Omental fat pad (tissue), 4 donors: ENCODE measurements around the gene MEN1. TPM values are rescaled to one million over a fixed set of nuclear protein-coding genes. Genes with fewer than 3 reads are reported as not detected.

ENCODE experiments used
- ATAC-seq: fragments of 150-250 bp; one replicate; pipeline ENCODE4 v1.9.1; 2016; ENCODE audit warnings: mild to moderate bottlenecking, moderate library complexity; ENCODE audit not compliant: low FRiP score
- DNase-seq: peaks from one replicate; pipeline ENCODE4 v3.0.0-alpha.2; 2019; ENCODE audit warnings: low spot score
- CTCF ChIP-seq, 3 donors: fragments of 450-650 bp; IDR thresholded peaks; one replicate each; pipeline ENCODE4 v1.5.1; 2016 to 2017; ENCODE audit warnings: antibody characterized with exemption in 3 of 3, mild to moderate bottlenecking in 3 of 3, moderate library complexity in 2 of 3
- total RNA-seq, 4 donors: library from RNA; depleted of rRNA; stranded (reverse); fragments of >200 nt; gene quantifications; one replicate each; pipeline ENCODE4 v1.1.0, GENCODE V29; 2016

MEN1 gene
- total RNA-seq, 4 donors from 2014 or later = 7.3 to 20.2 (median 12.2) TPM

GRCh38 chr11:64799256-64799622 lies 11.1 kb downstream of the MEN1 start:
- TF ChIP-seq CTCF (IDR thresholded peaks at IDR 0.05) = no peak
- DNase-seq (no peak), ATAC-seq (no peak)

GRCh38 chr11:64796757-64797541 lies 13.4 kb downstream of the MEN1 start:
- TF ChIP-seq CTCF (IDR thresholded peaks at IDR 0.05) = no peak
- no peak for ATAC-seq
- DNase-seq = no peak

- DNase-seq = no peak
- ATAC-seq = no peak
- no peak for TF ChIP-seq CTCF (IDR thresholded peaks at IDR 0.05)
Observed at GRCh38 chr11:64796047-64796756, 14.1 kb downstream of the MEN1 start.

- ATAC-seq (no peak), DNase-seq (no peak)
- no peak for TF ChIP-seq CTCF (IDR thresholded peaks at IDR 0.05)
Observed at GRCh38 chr11:64794526-64794925, 15.8 kb downstream of the MEN1 start.

GRCh38 chr11:64793271-64794160 lies 16.8 kb downstream of the MEN1 start:
- ATAC-seq (no peak), DNase-seq (no peak)
- TF ChIP-seq CTCF (IDR thresholded peaks at IDR 0.05) = no peak

- ATAC-seq = no peak
- DNase-seq = no peak
- TF ChIP-seq CTCF (IDR thresholded peaks at IDR 0.05) = no peak
Observed at GRCh38 chr11:64792482-64792881, 17.9 kb downstream of the MEN1 start.
